Measurements from ENCODE around the gene GNE. TPM values are rescaled to one million over a fixed set of nuclear protein-coding genes. Genes with fewer than 3 reads are reported as not detected.

Gene GNE
- total and polyA plus RNA-seq, 2 of the 13 experiments (the other 11 are each of a cell fraction or from before 2014, with no cell fraction given), result 16.1 to 24.1 TPM

DNA sequence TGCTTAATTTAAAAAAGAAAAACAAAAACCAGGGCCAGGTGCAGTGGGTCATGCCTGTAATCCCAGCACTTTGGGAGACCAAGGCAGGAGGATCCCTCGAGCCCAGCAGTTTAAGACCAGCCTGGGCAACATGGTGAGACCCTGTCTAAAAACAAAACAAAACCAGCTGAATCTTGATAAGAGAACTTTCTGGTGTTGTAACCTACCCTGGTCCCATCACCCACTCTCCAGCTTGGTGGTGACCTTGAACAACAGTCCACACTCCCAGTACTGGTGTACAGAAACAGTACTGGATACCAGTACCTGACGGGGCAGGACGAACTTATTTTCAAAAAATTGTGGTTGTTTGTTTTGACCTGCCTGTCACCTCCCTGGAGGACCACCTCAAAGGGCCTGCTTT is 36.6 kb downstream of the GNE start:
- Histone ChIP-seq H4K20me1 (ENCODE audit: insufficient read depth, low read length) (no peaks in the 10 kb centered on the region), H2AFZ (ENCODE audit: low read length) (no peak overlapping the region), H3K27me3 (ENCODE audit: control insufficient read depth in 1 of 2, insufficient read depth in 2 of 2, low read length in 2 of 2) (no peaks in the 10 kb centered on the region), H3K36me3 (replicated peaks in 1 of 2; ENCODE audit: control insufficient read depth in 1 of 2, insufficient read depth in 2 of 2, low read length in 2 of 2) (peaks cover 45 to 88% of the 10 kb centered on the region in 2 experiments), H3K27ac (ENCODE audit: extremely low read length, insufficient read depth, low read length) (no peak overlapping the region), H3K9me3 (ENCODE audit: low read length) (peaks cover 5% of the 10 kb centered on the region; the same call in 1 of the 2 replicates), H3K4me2 (ENCODE audit: low read depth, low read length) (no peak overlapping the region), H3K9ac (ENCODE audit: insufficient read depth, low read depth, low read length) (no peak overlapping the region), H3K4me3 (replicated peaks in 1 of 3; ENCODE audit: insufficient read depth in 1 of 3, low read depth in 2 of 3, low read length in 3 of 3) (no peak overlapping the region), H3K4me1 (ENCODE audit: insufficient read depth, low read length) (peaks cover 9% of the 10 kb centered on the region), H3K79me2 (ENCODE audit: insufficient read depth, low read length) (no peaks in the 10 kb centered on the region)
- ChIA-PET POLR2A (interaction anchor here (2.1 kb wide), 1 partner anchor 31 kb away, joined by 9 read pairs; the partner anchor contains the start of gene CLTA), CTCF (ENCODE audit: low intra/inter-chr PET ratio, low total read pairs) (no interaction called here)
- ATAC-seq, result peak; percentile 82
- intact Hi-C loops (cut with micrococcal nuclease; ENCODE audit: unreplicated experiment) (no loop called here), in situ Hi-C loops (cut with HindIII; ENCODE audit: extremely low pct_ligation_motif_present, low pct_unique_long_range_greater_than_20kb) (no loop called here)
- DNase-seq (ENCODE audit: low spot score), result peak; percentile 37
- 84% methylated on average over 3 of the region's 3 CpGs for WGBS (ENCODE audit: low lambda C conversion rate)
- FAIRE-seq, result peak; percentile 34
- no TSS peak for BruUV-seq (replicated peaks)
- TF ChIP-seq, protein P1, sequence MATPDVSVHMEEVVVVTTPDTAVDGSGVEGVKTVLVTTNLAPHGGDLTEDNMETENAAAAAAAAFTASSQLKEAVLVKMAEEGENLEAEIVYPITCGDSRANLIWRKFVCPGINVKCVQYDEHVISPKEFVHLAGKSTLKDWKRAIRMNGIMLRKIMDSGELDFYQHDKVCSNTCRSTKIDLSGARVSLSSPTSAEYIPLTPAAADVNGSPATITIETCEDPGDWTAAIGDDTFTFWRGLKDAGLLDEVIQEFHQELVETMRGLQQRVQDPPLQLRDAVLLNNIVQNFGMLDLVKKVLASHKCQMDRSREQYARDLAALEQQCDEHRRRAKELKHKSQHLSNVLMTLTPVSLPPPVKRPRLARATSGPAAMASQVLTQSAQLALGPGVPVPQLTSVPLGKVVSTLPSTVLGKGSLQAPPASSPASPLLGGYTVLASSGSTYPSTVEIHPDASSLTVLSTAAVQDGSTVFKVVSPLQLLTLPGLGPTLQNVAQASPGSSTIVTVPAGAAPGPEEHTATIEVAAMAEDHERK (CRISPR knock-in tag; IDR thresholded peaks at IDR 0.05; ENCODE audit: low read depth), result no peak
- no peak for TF ChIP-seq TGIF2 (CRISPR knock-in tag; IDR thresholded peaks at IDR 0.05)
- no peak for TF ChIP-seq ZNF83 (CRISPR knock-in tag; IDR thresholded peaks at IDR 0.05; ENCODE audit: borderline replicate concordance)
- TF ChIP-seq, protein P2, sequence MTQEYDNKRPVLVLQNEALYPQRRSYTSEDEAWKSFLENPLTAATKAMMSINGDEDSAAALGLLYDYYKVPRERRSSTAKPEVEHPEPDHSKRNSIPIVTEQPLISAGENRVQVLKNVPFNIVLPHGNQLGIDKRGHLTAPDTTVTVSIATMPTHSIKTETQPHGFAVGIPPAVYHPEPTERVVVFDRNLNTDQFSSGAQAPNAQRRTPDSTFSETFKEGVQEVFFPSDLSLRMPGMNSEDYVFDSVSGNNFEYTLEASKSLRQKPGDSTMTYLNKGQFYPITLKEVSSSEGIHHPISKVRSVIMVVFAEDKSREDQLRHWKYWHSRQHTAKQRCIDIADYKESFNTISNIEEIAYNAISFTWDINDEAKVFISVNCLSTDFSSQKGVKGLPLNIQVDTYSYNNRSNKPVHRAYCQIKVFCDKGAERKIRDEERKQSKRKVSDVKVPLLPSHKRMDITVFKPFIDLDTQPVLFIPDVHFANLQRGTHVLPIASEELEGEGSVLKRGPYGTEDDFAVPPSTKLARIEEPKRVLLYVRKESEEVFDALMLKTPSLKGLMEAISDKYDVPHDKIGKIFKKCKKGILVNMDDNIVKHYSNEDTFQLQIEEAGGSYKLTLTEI (CRISPR knock-in tag; conservative IDR thresholded peaks at IDR 0.05), result no peak
- TF ChIP-seq, protein P3, sequence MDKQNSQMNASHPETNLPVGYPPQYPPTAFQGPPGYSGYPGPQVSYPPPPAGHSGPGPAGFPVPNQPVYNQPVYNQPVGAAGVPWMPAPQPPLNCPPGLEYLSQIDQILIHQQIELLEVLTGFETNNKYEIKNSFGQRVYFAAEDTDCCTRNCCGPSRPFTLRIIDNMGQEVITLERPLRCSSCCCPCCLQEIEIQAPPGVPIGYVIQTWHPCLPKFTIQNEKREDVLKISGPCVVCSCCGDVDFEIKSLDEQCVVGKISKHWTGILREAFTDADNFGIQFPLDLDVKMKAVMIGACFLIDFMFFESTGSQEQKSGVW (CRISPR knock-in tag; IDR thresholded peaks at IDR 0.05; ENCODE audit: borderline replicate concordance), result no peak
- TF ChIP-seq, protein P4, sequence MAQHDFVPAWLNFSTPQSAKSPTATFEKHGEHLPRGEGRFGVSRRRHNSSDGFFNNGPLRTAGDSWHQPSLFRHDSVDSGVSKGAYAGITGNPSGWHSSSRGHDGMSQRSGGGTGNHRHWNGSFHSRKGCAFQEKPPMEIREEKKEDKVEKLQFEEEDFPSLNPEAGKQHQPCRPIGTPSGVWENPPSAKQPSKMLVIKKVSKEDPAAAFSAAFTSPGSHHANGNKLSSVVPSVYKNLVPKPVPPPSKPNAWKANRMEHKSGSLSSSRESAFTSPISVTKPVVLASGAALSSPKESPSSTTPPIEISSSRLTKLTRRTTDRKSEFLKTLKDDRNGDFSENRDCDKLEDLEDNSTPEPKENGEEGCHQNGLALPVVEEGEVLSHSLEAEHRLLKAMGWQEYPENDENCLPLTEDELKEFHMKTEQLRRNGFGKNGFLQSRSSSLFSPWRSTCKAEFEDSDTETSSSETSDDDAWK (CRISPR knock-in tag; IDR thresholded peaks at IDR 0.05), result no peak
- TF ChIP-seq RBM22 (optimal IDR thresholded peaks at IDR 0.05; ENCODE audit: low read length), result peak; percentile 41
- TF ChIP-seq CBX5 (CRISPR knock-in tag; IDR thresholded peaks at IDR 0.05; ENCODE audit: borderline replicate concordance), result no peak
- TF ChIP-seq ZNF350 (CRISPR knock-in tag; IDR thresholded peaks at IDR 0.05; ENCODE audit: borderline replicate concordance, low read depth), result no peak
- 0 out of 2 replicates have a peak, but pooled peaks have one; percentile 22 for TF ChIP-seq KAT8 (CRISPR knock-in tag; IDR thresholded peaks at IDR 0.05)
- TF ChIP-seq ZNF33A (CRISPR knock-in tag; IDR thresholded peaks at IDR 0.05; ENCODE audit: borderline replicate concordance), result no peak
- no peak for TF ChIP-seq ZNF510 (CRISPR knock-in tag; IDR thresholded peaks at IDR 0.05; ENCODE audit: low read depth)
- peak; percentile 80 for TF ChIP-seq ZSCAN21 (CRISPR knock-in tag; IDR thresholded peaks at IDR 0.05; ENCODE audit: borderline replicate concordance)
- TF ChIP-seq, protein P5, sequence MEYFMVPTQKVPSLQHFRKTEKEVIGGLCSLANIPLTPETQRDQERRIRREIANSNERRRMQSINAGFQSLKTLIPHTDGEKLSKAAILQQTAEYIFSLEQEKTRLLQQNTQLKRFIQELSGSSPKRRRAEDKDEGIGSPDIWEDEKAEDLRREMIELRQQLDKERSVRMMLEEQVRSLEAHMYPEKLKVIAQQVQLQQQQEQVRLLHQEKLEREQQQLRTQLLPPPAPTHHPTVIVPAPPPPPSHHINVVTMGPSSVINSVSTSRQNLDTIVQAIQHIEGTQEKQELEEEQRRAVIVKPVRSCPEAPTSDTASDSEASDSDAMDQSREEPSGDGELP (IDR thresholded peaks at IDR 0.05; ENCODE audit: borderline replicate concordance, low read depth), result peak; percentile 79
- TF ChIP-seq FOXA3 (CRISPR knock-in tag; IDR thresholded peaks at IDR 0.05), result 0 out of 2 replicates have a peak, but pooled peaks have one; percentile 12
- peak; percentile 25; the same call in 1 of the 2 replicates for TF ChIP-seq CEBPB (IDR thresholded peaks at IDR 0.05; ENCODE audit: borderline replicate concordance, low read depth, low read length)
- 0 out of 2 replicates have a peak, but pooled peaks have one; percentile 39 for TF ChIP-seq ZMYM4 (CRISPR knock-in tag; IDR thresholded peaks at IDR 0.05)
- TF ChIP-seq ZMYM2 (CRISPR knock-in tag; IDR thresholded peaks at IDR 0.05), result no peak
- no peak for TF ChIP-seq ZNF282 (IDR thresholded peaks at IDR 0.05; ENCODE audit: partially characterized antibody)
- no peak for TF ChIP-seq MXD4 (CRISPR knock-in tag; IDR thresholded peaks at IDR 0.05)
